ENCODE measurements around the gene NTS.

NTS gene

DNA sequence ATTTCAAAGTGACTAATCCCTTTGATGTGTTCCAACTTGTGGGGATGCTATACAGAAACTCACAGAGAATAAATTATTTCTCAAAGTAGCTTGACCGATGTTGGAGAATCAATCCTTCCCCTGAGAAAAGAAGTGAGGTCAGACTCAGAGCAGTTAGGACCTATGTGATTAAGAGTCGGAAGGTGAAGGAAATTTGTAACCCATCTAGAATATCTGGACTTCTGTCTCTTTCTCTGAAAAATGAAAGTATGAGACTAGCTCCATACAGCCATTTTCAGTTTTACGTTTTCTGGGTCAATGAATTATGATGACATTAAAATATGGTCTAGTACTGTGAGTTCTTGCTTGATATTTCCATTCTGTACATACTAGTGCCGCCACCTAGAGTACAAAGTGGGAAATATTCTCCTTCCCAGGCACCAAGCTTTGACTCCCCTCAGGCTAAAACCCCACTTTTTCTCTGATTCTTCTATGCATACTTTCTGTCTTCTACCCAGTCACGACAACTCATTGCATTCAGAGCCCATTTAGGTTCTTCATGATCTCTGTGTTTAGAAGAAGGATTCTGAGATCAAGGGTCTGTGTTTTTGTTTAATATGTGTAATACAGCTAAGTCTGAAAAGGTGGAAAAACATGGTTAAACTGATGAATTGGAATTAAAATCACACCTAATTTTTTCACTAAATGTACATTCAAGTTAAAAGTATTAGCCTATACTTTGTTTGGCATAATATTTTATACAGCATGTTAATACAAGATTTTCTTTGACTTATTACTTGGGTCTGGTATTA, 6.9 kb upstream of the NTS start:
- H3K9me3 Mint-ChIP-seq, result no peaks in the 10 kb centered on the region
- no peaks in the 10 kb centered on the region for H3K4me1 Mint-ChIP-seq (ENCODE audit: low read depth)
- no peak overlapping the region for H3K4me3 Mint-ChIP-seq
- no peak for DNase-seq
- no peak overlapping the region for H3K27ac Mint-ChIP-seq
- no peaks in the 10 kb centered on the region for H3K36me3 Mint-ChIP-seq (ENCODE audit: low read depth)
- H3K27me3 Mint-ChIP-seq, result no peaks in the 10 kb centered on the region

DNA sequence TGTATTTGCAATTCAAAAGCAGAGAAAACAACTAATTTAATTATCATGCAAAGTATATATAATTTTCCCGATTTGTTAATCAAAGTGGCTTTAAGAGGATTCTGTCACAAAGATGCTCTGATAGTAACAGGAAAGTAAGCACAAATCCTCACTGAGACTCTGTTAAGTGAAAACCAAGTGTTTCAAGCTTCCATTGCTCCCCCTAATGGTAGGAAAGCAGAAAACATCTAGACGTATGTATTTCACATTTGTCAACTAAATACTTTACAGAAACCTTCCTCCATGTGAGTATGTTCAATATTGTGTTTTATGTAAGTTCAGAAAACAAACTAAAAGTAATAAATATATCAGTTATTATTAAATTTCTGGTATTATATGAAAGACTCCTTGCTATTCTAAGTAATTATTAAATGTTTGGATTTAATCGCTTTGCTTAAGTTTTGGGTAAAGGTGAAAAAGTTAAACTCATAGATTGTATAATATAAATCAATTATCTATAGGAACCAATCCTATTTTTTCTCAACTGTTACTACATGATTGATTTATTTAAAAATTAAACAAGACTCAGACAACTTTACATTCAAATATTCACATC, 1.5 kb upstream of the NTS start:
- no peak for DNase-seq
- no peak overlapping the region for H3K27ac Mint-ChIP-seq

DNA sequence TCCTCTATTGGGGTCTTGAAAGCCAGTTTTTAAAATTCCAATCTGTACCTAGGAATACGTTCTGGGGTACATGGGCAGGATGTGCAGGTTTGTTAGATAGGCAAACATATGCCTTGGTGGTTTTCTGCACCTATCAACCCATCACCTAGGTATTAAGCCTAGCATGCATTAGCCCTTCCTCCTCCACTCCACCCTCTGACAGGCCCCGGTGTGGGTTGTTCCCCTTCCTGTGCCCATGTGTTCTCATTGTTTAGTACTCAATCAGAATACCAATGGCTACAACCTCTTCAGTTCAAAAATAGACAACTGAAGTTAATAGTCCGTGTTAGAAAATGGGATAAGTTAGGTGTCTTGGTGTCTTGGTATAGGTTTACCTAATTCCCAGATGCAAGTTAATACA, 3.4 kb downstream of the NTS start:
- no peaks in the 10 kb centered on the region for H3K36me3 Mint-ChIP-seq (ENCODE audit: low read depth)
- DNase-seq, result no peak
- H3K4me3 Mint-ChIP-seq, result no peak overlapping the region
- no peaks in the 10 kb centered on the region for H3K9me3 Mint-ChIP-seq
- H3K27me3 Mint-ChIP-seq, result no peaks in the 10 kb centered on the region
- no peak overlapping the region for H3K27ac Mint-ChIP-seq
- no peaks in the 10 kb centered on the region for H3K4me1 Mint-ChIP-seq (ENCODE audit: low read depth)

More for the DNA sequence above, 1.5 kb upstream of the NTS start:
- H3K9me3 Mint-ChIP-seq, result no peaks in the 10 kb centered on the region
- H3K36me3 Mint-ChIP-seq (ENCODE audit: low read depth), result no peaks in the 10 kb centered on the region
- no peaks in the 10 kb centered on the region for H3K27me3 Mint-ChIP-seq
- H3K4me3 Mint-ChIP-seq, result no peak overlapping the region
- H3K4me1 Mint-ChIP-seq (ENCODE audit: low read depth), result no peaks in the 10 kb centered on the region

DNA sequence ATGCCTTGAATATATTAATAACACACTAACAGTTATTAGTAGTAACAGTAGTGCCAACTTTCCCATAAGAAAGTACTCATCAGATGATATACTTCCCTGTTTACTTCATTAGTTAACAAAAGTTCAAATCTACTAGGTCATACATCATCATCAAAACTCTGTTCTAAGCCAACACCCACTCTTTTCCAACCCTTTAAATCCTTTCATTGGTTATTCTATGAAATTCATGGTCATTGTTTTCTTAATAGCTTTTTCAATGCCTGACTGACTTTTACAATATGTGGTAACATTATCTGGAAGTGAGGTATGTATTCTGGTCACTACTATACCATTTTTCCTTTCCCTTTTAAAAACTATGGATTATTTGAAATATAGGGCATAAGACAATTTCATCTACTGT, 9.7 kb downstream of the NTS start:
- no peak overlapping the region for H3K4me3 Mint-ChIP-seq
- no peaks in the 10 kb centered on the region for H3K4me1 Mint-ChIP-seq (ENCODE audit: low read depth)
- H3K27ac Mint-ChIP-seq, result no peak overlapping the region
- no peaks in the 10 kb centered on the region for H3K36me3 Mint-ChIP-seq (ENCODE audit: low read depth)
- no peaks in the 10 kb centered on the region for H3K27me3 Mint-ChIP-seq
- H3K9me3 Mint-ChIP-seq, result no peaks in the 10 kb centered on the region
- DNase-seq, result no peak

DNA sequence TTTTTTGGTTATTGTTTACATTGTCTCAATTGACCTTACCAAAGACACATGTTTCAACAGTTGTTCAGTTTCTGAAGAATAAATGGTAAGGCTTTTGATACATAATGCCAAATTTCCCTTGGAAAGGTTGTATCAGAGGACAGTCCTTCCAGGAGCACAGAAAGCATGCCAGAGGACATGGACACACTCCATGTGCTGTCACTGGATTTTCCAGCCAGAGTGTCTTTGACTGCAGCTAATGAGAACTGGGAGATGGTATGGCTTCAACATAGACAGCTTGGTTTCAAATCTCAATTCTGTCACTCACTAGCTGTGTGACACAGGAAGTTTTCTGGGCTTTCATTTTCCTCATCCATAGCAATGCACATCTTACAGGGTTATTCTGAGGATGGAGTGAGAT, 20.6 kb downstream of the NTS start:
- Mint-ChIP-seq H3K4me3 (no peak overlapping the region), H3K4me1 (ENCODE audit: low read depth) (no peaks in the 10 kb centered on the region), H3K27ac (no peak overlapping the region), H3K36me3 (ENCODE audit: low read depth) (no peaks in the 10 kb centered on the region), H3K27me3 (no peaks in the 10 kb centered on the region), H3K9me3 (no peaks in the 10 kb centered on the region)
- no peak for DNase-seq

DNA sequence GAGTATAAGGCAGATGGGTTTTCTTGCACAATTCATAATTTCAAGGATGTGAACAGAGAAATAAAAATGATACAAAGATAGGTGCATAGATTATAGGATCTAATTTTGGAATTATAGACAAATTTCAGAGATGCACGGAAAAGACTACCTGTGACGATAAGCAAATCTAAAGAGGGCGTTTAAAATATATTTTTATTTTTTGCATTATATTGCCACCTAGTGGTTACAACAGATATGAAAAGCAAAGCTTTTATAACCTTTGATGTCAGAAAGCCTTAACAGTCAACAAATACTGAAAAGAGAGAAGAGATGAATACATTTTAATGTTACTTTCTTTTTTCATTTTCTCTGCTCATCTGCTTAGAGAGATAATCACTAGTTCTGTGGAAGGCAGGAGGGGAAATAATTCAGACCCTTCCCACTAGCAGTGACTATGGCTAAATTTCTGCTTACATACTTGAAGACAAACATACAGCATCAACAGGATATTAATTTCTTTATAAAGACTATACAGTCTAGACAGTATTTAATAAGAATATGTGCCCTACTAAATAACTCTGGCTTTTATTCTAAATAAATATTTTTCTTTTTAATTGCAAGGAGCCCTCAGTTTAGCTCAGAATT, 46.3 kb downstream of the NTS start:
- Mint-ChIP-seq H3K27ac (no peak overlapping the region), H3K9me3 (no peaks in the 10 kb centered on the region), H3K36me3 (ENCODE audit: low read depth) (no peaks in the 10 kb centered on the region), H3K27me3 (no peaks in the 10 kb centered on the region), H3K4me3 (no peak overlapping the region), H3K4me1 (ENCODE audit: low read depth) (no peaks in the 10 kb centered on the region)
- no peak for DNase-seq

DNA sequence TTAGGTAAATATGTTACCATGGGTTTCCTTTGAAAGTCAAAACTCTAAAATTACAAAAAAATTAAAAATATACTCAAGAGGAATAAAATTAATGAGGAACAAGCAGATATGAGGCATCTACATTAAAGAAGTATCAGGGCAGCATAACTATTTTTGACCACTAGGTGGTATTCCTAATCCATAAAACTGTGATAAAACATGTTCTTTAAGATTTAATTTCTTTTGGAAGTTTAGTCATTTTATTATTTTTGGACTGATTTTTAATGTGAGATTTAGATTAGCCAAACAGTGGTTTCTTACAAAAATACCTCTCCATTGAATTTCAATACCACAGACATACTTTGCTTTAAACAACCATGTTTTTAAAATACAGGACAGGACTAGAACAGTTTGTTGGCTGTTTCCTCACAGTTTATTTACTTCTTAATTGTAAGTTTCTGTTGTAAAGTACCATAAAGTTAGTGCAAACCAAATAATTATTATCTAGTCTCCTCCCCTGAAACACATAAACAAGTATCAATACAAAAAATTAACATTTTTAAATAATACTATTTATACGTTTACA, 49.8 kb downstream of the NTS start:
- no peaks in the 10 kb centered on the region for H3K9me3 Mint-ChIP-seq

DNA sequence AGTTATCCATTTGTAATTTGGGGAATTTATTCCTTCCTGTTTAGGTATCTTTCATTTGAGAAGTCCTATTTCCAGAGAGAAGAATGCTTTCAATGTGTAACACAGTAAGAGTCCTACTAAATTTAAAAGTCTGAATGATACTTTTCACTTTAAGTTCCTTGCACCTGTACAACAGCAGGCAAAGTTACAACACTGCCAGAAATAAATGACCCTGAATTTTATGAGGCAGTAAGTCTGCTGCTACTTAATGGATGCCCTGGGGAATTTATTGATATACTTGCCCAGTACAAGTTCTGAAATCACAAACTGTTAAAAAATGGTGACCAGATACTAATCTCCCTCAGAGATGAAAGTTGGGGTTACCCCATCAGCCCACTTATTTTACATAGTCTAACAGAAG, 53.1 kb downstream of the NTS start:
- H3K27me3 Mint-ChIP-seq, result no peaks in the 10 kb centered on the region
- H3K27ac Mint-ChIP-seq, result no peak overlapping the region
- H3K9me3 Mint-ChIP-seq, result no peaks in the 10 kb centered on the region
- no peaks in the 10 kb centered on the region for H3K4me1 Mint-ChIP-seq (ENCODE audit: low read depth)
- DNase-seq, result no peak
- no peak overlapping the region for H3K4me3 Mint-ChIP-seq
- no peaks in the 10 kb centered on the region for H3K36me3 Mint-ChIP-seq (ENCODE audit: low read depth)

More for the DNA sequence above, 49.8 kb downstream of the NTS start:
- Mint-ChIP-seq H3K27ac (no peak overlapping the region), H3K4me3 (no peak overlapping the region), H3K27me3 (no peaks in the 10 kb centered on the region), H3K4me1 (ENCODE audit: low read depth) (no peaks in the 10 kb centered on the region), H3K36me3 (ENCODE audit: low read depth) (no peaks in the 10 kb centered on the region)
- no peak for DNase-seq
